NCI-H446 treated with DMSO at 0.1 percent for 48 hours (cell line): ENCODE results near the gene SLC4A5.

Source experiments
- DNase-seq: peaks from one replicate; lab custom pipeline; 2025; lab: John Stamatoyannopoulos, UW

The SLC4A5 gene

GRCh38 chr2:74312913-74313312, 30.3 kb downstream of the SLC4A5 start:
- no peak for DNase-seq

- DNase-seq, result no peak
These were observed 35.5 kb downstream of the SLC4A5 start for GRCh38 chr2:74307720-74308119.

- no peak for DNase-seq
These were observed 38.7 kb downstream of the SLC4A5 start for GRCh38 chr2:74304332-74305148.

GRCh38 chr2:74302865-74303264, 40.4 kb downstream of the SLC4A5 start:
- no peak for DNase-seq

GRCh38 chr2:74301262-74301661, 42.0 kb downstream of the SLC4A5 start:
- DNase-seq, result no peak

GRCh38 chr2:74300506-74300905, 42.7 kb downstream of the SLC4A5 start:
- DNase-seq, result no peak

- no peak for DNase-seq
These were observed 45.3 kb downstream of the SLC4A5 start for GRCh38 chr2:74297950-74298349.

GRCh38 chr2:74297391-74297790, 45.8 kb downstream of the SLC4A5 start:
- DNase-seq, result no peak

- no peak for DNase-seq
These were observed 49.8 kb downstream of the SLC4A5 start for GRCh38 chr2:74293191-74293991.

- no peak for DNase-seq
These were observed 50.5 kb downstream of the SLC4A5 start for GRCh38 chr2:74292751-74293150.

- no peak for DNase-seq
These were observed 51.2 kb downstream of the SLC4A5 start for GRCh38 chr2:74291886-74292621.

GRCh38 chr2:74291218-74291544, 52.0 kb downstream of the SLC4A5 start:
- DNase-seq, result no peak

- DNase-seq, result no peak
These were observed 52.6 kb downstream of the SLC4A5 start for GRCh38 chr2:74290466-74291217.

- DNase-seq, result no peak
These were observed 53.1 kb downstream of the SLC4A5 start for GRCh38 chr2:74290066-74290465.

GRCh38 chr2:74286725-74287124, 56.5 kb downstream of the SLC4A5 start:
- DNase-seq, result no peak

- DNase-seq, result no peak
These were observed 61.9 kb downstream of the SLC4A5 start for GRCh38 chr2:74281141-74281975.

- no peak for DNase-seq
These were observed 64.5 kb downstream of the SLC4A5 start for GRCh38 chr2:74278694-74279093.

- DNase-seq, result no peak
These were observed 65.0 kb downstream of the SLC4A5 start for GRCh38 chr2:74278176-74278575.

- no peak for DNase-seq
These were observed 68.0 kb downstream of the SLC4A5 start for GRCh38 chr2:74275228-74275627.

- no peak for DNase-seq
These were observed 73.5 kb downstream of the SLC4A5 start for GRCh38 chr2:74269667-74270066.

GRCh38 chr2:74267068-74267467, 76.1 kb downstream of the SLC4A5 start:
- DNase-seq, result no peak
